DND-41 (cell line): ENCODE measurements around the gene FEN1.

Experiments
- ATAC-seq: fragments of 200-7000 bp; cut with Tn5 transposase; 3 replicates; pipeline ENCODE4 v1.9.1; 2021; ENCODE audit warnings: low read depth; ENCODE audit not compliant: insufficient read depth
- DNase-seq: peaks from one replicate; pipeline ENCODE4 v3.0.0-alpha.2; 2020
- H2AFZ ChIP-seq: 2 replicates; pipeline ENCODE4 v1.6.0; 2012; ENCODE audit warnings: low read depth, low read length
- H3K27ac ChIP-seq: 2 replicates; pipeline ENCODE4 v1.5.1; 2012; ENCODE audit warnings: low read length, inconsistent platforms
- H3K27me3 ChIP-seq: fragments of 200-600 bp; sonication (generic); 2 replicates; pipeline ENCODE4 v1.6.0; 2012; ENCODE audit warnings: low read length, mild to moderate bottlenecking, inconsistent platforms; ENCODE audit not compliant: insufficient read depth, poor library complexity
- H3K36me3 ChIP-seq: 2 replicates; pipeline ENCODE4 v1.5.1; 2012; ENCODE audit warnings: low read length, inconsistent platforms; ENCODE audit not compliant: insufficient read depth
- H3K4me1 ChIP-seq: 2 replicates; pipeline ENCODE4 v1.5.1; 2012; ENCODE audit warnings: mild to moderate bottlenecking, low read length; ENCODE audit not compliant: insufficient read depth
- H3K4me2 ChIP-seq: 2 replicates; pipeline ENCODE4 v1.6.0; 2012; ENCODE audit warnings: mild to moderate bottlenecking, moderate library complexity, low read length, inconsistent platforms; ENCODE audit not compliant: insufficient read depth
- H3K4me3 ChIP-seq, 2 experiments: fragments of 200-600 bp in 1 of 2; shearing (Covaris generic) in 1 of 2; 2 replicates each; pipeline ENCODE4 v1.5.1; 2012 to 2016; ENCODE audit warnings: inconsistent platforms in 2 of 2, low read length in 2 of 2, mild to moderate bottlenecking in 2 of 2, low read depth in 1 of 2, moderate library complexity in 1 of 2
- H3K79me2 ChIP-seq: 2 replicates; pipeline ENCODE4 v1.6.0; 2012; ENCODE audit warnings: low read length, inconsistent platforms; ENCODE audit not compliant: insufficient read depth
- H3K9ac ChIP-seq: 2 replicates; pipeline ENCODE4 v1.6.0; 2012; ENCODE audit warnings: low read depth, mild to moderate bottlenecking, inconsistent platforms, low read length, moderate library complexity
- H3K9me3 ChIP-seq: 2 replicates; pipeline ENCODE4 v1.5.1; 2012; ENCODE audit warnings: low read length, moderate library complexity, mild to moderate bottlenecking, inconsistent platforms; ENCODE audit not compliant: insufficient read depth, severe bottlenecking
- H4K20me1 ChIP-seq: 2 replicates; pipeline ENCODE4 v1.6.0; 2012; ENCODE audit warnings: low read length; ENCODE audit not compliant: insufficient read depth
- CTCF ChIP-seq: IDR thresholded peaks from 2 replicates; pipeline ENCODE4 v1.5.1; 2012; ENCODE audit warnings: borderline replicate concordance, low read length, moderate library complexity, mild to moderate bottlenecking; ENCODE audit not compliant: poor library complexity, severe bottlenecking; ENCODE audit errors: extremely low read depth
- EZH2 ChIP-seq: IDR thresholded peaks from 3 replicates; pipeline ENCODE4 v1.6.1; 2012; ENCODE audit warnings: borderline replicate concordance, low read depth, mild to moderate bottlenecking, moderate library complexity, low read length, inconsistent platforms; ENCODE audit not compliant: severe bottlenecking

Gene FEN1

GRCh38 chr11:61777234-61778090, 15.2 kb upstream of the FEN1 start:
- Histone ChIP-seq H3K9me3 (no peaks in the 10 kb centered on the region), H3K27me3 (no peaks in the 10 kb centered on the region), H2AFZ (no peak overlapping the region), H3K4me1 (no peaks in the 10 kb centered on the region), H3K27ac (no peak overlapping the region), H3K36me3 (no peaks in the 10 kb centered on the region), H3K4me3 (no peak overlapping the region), H3K9ac (no peak overlapping the region), H4K20me1 (peaks cover 9% of the 10 kb centered on the region; the same call in 1 of the 2 replicates), H3K4me2 (no peak overlapping the region), H3K79me2 (no peaks in the 10 kb centered on the region)
- TF ChIP-seq EZH2 = no peak
- no peak for TF ChIP-seq CTCF
- no peak for ATAC-seq
- DNase-seq = no peak

GRCh38 chr11:61778357-61778886, 14.3 kb upstream of the FEN1 start:
- no peak for ATAC-seq
- TF ChIP-seq CTCF (no peak), EZH2 (no peak)
- no peaks in the 10 kb centered on the region for H3K4me1 ChIP-seq
- H3K4me3 ChIP-seq = no peak overlapping the region
- no peak overlapping the region for H3K27ac ChIP-seq
- H3K4me2 ChIP-seq = no peak overlapping the region
- no peak overlapping the region for H3K9ac ChIP-seq
- no peaks in the 10 kb centered on the region for H3K9me3 ChIP-seq
- no peak for DNase-seq
- H3K27me3 ChIP-seq = no peaks in the 10 kb centered on the region
- no peak overlapping the region for H2AFZ ChIP-seq
- H4K20me1 ChIP-seq = peaks cover 17% of the 10 kb centered on the region; the same call in 1 of the 2 replicates
- H3K36me3 ChIP-seq = no peaks in the 10 kb centered on the region; the same call in 1 of the 2 replicates
- H3K79me2 ChIP-seq = no peaks in the 10 kb centered on the region

- H3K27me3 ChIP-seq = no peaks in the 10 kb centered on the region
- TF ChIP-seq EZH2 (no peak), CTCF (no peak)
- H4K20me1 ChIP-seq = peaks cover 22% of the 10 kb centered on the region; the same call in 1 of the 2 replicates
- no peaks in the 10 kb centered on the region for H3K4me1 ChIP-seq
- no peaks in the 10 kb centered on the region for H3K9me3 ChIP-seq
- H3K9ac ChIP-seq = no peak overlapping the region
- H2AFZ ChIP-seq = no peak overlapping the region
- no peaks in the 10 kb centered on the region for H3K79me2 ChIP-seq
- H3K27ac ChIP-seq = no peak overlapping the region
- H3K4me3 ChIP-seq = no peak overlapping the region
- no peak for ATAC-seq
- no peak for DNase-seq
- peaks cover 3% of the 10 kb centered on the region; the same call in 1 of the 2 replicates for H3K36me3 ChIP-seq
- no peak overlapping the region for H3K4me2 ChIP-seq
Observed at GRCh38 chr11:61778920-61779650, 13.6 kb upstream of the FEN1 start.
